SJCRH30 (cell line): Measurements from ENCODE around the gene ZFAND3. TPM values are rescaled to one million over a fixed set of nuclear protein-coding genes. Genes with fewer than 3 reads are reported as not detected.

Experiments
- DNase-seq, 2 experiments: peaks; one replicate each; pipeline ENCODE4 v3.0.0-alpha.2; 2015 to 2020
- H3K27ac ChIP-seq: fragments of 250-450 bp; sonication (Bioruptor Pico); 2 replicates; pipeline ENCODE4 v1.5.1; 2020; ENCODE audit warnings: mild to moderate bottlenecking, moderate library complexity
- H3K27me3 ChIP-seq: fragments of 250-450 bp; sonication (Bioruptor Pico); 2 replicates; pipeline ENCODE4 v1.5.1; 2020; ENCODE audit warnings: mild to moderate bottlenecking, moderate library complexity
- H3K36me3 ChIP-seq: fragments of 250-450 bp; sonication (Bioruptor Pico); 2 replicates; pipeline ENCODE4 v1.5.1; 2020; ENCODE audit warnings: mild to moderate bottlenecking, moderate library complexity
- H3K4me1 ChIP-seq: fragments of 250-450 bp; sonication (Bioruptor Pico); 2 replicates; pipeline ENCODE4 v1.5.1; 2020; ENCODE audit warnings: mild to moderate bottlenecking, moderate library complexity
- H3K4me3 ChIP-seq: fragments of 250-450 bp; sonication (Bioruptor Pico); 2 replicates; pipeline ENCODE4 v1.5.1; 2020; ENCODE audit warnings: mild to moderate bottlenecking, moderate library complexity
- H3K9me3 ChIP-seq: fragments of 250-450 bp; sonication (Bioruptor Pico); replicated peaks from 2 replicates; pipeline ENCODE4 v1.5.1; 2020; ENCODE audit warnings: mild to moderate bottlenecking, moderate library complexity
- total RNA-seq: library from RNA; depleted of rRNA; stranded (reverse); fragments of >200 nt; shearing (Covaris generic); gene quantifications from 2 replicates; pipeline ENCODE4 v1.2.3, GENCODE V29; 2014

Gene ZFAND3
- total RNA-seq, 1 experiment from 2014 or later = 28.7 TPM

DNA sequence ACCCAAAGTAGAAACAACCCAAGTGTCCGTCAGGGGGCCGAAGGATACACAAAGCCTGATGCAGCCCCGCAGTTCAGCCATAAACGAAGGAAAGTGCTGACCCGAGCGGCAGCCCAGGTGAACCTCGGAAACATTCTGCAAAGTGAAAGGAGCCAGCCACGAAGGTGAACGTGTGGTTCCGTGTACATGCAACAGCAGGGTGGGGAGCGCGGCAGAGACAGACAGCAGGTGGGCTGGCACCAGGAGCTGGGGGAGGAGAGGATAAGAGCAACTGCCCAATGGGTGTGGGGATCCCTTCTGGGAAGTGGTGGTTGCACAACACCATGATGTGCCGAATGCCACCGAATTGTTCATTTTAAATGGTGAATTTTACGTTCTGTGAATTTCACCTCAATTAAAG, 341.8 kb downstream of the ZFAND3 start:
- Histone ChIP-seq H3K27me3 (no peaks in the 10 kb centered on the region), H3K27ac (no peak overlapping the region), H3K4me3 (no peak overlapping the region), H3K9me3 (no peaks in the 10 kb centered on the region), H3K36me3 (peaks cover 3% of the 10 kb centered on the region; the same call in 1 of the 2 replicates), H3K4me1 (no peaks in the 10 kb centered on the region)
- DNase-seq = no peak

DNA sequence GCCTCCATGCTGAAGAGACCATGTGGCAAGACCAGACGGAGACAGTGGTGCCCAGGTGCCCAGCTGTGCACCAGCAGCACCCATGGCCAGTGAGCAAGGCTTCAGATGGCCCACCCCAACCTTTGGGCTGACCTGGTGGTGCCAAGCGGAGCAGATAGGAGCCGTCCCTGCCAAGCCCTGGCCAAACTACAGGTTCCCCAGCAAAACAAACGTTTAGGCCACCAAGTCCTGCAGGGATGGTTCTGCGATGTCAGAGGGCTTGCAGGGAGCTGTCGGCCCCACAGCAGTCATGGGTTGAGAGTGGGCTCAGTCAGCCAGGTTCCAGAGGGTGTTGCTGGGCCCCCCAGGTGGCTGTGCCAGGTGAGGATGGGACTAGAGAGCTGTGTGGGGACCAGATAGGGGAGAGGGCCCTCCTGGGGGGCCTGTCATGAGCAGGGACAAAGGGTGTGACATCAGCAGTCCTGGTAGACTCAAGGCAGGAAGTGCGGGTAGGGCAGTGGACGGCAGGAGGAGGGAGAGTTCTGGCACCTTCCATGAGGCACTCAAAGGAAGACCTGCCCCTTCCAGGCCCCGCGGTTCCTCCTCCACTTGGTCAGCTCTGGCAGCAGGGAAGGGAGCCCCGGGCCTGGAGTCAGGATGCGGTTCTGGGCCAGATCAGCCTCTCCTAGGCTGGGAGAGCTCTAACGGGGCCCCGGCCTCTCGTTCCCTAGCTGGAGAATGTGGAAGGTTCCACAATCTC, 342.4 kb downstream of the ZFAND3 start:
- Histone ChIP-seq H3K9me3 (no peaks in the 10 kb centered on the region), H3K27me3 (no peaks in the 10 kb centered on the region), H3K36me3 (peaks cover 2% of the 10 kb centered on the region; the same call in 1 of the 2 replicates), H3K4me3 (no peak overlapping the region), H3K4me1 (no peaks in the 10 kb centered on the region), H3K27ac (no peak overlapping the region)
- no peak for DNase-seq

DNA sequence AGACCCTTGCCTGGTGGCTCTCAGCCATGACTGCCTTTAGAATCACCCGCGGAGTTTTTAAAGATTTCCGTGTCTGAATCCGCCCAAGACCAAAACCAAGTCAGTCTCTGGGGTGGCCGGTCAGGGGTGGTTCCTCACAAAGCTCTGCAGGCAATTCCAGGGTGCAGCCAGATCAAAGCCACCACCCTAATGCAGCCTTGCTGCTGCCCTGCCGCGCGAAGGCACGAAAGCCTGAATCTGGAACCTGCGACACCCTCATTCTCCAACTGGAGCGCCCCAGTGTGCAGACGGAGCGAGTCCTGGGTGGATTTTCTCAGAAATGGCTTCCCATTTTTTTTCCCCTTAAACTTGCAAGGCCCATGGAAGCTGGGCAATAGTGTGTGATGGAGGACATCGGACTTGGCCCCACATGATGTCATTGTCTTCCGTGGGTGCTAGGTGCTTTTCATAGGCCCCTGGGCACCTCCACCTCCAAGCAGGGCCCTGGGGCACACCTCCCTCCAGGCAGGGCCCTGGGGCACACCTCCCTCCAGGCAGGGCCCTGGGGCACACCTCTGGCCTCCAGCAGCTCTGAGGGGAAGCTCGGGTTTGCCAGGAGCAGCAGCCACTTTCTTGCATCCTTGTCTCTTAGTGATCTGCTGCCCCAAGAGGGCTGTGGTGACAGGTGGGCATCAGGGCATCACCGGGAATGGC, 343.1 kb downstream of the ZFAND3 start:
- Histone ChIP-seq H3K4me1 (no peaks in the 10 kb centered on the region), H3K36me3 (no peaks in the 10 kb centered on the region; the same call in 1 of the 2 replicates), H3K4me3 (no peak overlapping the region), H3K27ac (no peak overlapping the region), H3K27me3 (no peaks in the 10 kb centered on the region), H3K9me3 (no peaks in the 10 kb centered on the region)
- DNase-seq = no peak

DNA sequence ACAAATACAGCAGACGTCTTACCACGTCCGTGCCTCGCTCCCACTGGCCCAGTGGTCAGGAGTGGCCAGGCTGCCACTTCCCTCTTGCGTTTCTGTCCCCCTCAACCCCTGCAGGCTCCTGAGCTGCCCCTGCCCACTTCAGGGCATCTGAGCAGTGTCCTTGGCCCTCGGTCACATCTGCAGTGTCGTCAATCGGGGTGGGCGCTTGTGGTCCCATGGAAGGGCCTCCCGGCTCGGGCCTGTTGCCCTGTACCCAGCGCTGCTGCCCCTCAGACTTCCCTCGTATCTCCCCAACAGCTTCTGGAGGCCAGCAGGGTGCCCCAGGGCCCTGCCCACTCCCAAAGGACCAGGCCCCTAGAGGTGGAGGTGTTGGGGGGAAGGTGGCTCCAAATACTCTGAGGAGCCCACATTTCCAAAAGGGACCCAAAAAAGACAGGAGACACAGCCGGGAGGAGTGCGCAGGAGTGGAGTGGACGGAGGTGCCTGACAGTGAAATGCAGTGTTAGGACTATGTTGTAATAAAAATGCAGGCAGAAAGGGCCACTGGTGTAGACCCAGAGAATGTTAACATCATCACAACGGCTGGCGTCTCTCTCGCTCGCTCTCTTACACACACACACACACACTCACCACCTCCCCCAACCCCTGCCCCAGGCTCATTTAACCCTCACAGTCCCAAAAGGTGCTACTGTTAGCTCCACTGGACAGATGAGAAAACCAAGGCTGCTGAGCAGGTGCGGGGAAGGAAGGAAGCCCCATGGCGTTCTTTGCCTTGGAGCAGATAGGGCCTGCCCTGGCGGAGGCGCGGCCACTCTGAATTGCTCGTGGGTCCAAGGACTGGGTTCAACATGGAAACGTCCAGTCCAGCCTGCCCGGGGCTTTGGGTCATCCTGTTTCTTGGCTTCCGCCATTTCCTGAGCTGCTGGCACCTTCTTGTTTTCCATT, 343.9 kb downstream of the ZFAND3 start:
- Histone ChIP-seq H3K36me3 (no peaks in the 10 kb centered on the region; the same call in 1 of the 2 replicates), H3K27me3 (no peaks in the 10 kb centered on the region)
- DNase-seq = no peak

DNA sequence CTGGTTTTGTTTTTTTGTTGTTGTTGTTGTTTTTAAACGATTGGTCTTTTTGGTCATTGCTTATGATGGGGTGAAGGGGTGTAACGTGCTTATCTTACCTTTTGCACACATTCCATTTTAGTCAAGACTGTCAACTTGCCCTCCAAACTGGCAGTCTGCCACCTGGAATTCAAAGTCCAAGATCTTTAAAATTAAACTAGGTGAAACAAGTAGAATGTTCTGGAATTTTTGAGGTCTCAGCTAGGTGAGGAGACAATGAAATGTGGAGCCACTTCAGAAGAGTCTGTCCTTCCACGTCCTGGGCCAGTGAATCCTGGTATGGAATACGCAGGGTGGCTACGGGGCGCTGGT, 344.6 kb downstream of the ZFAND3 start:
- Histone ChIP-seq H3K9me3 (no peaks in the 10 kb centered on the region), H3K27me3 (no peaks in the 10 kb centered on the region), H3K27ac (no peak overlapping the region), H3K4me1 (no peaks in the 10 kb centered on the region), H3K36me3 (no peaks in the 10 kb centered on the region; the same call in 1 of the 2 replicates), H3K4me3 (no peak overlapping the region)
- no peak for DNase-seq

More for the DNA sequence above, 343.9 kb downstream of the ZFAND3 start:
- H3K27ac ChIP-seq = no peak overlapping the region
- H3K4me3 ChIP-seq = no peak overlapping the region
- H3K4me1 ChIP-seq = no peaks in the 10 kb centered on the region
- no peaks in the 10 kb centered on the region for H3K9me3 ChIP-seq

DNA sequence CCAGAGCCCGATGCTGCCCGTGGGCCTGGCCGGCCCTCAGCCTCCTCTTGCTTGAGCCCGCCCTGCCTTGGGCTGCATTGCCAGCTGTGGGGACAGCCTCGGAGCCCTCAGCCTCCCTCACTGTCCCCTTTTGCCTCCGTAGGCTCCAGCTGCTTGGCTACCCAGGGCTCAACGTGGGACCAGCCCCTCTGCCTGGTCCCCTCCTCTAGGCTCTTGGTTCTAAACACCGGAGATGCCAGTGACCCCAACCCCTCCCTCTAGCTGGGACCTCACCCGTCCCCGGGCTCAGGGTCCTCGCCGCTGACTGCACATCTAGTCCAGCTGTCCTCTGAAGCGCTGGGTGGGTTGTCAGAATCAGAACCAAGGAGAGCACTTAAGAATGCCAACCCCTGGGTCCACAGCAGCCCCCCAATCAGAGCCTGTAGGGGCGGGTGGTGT, 345.2 kb downstream of the ZFAND3 start:
- Histone ChIP-seq H3K9me3 (no peaks in the 10 kb centered on the region), H3K27ac (no peak overlapping the region), H3K4me1 (no peaks in the 10 kb centered on the region), H3K4me3 (no peak overlapping the region), H3K36me3 (no peaks in the 10 kb centered on the region; the same call in 1 of the 2 replicates), H3K27me3 (no peaks in the 10 kb centered on the region)
- no peak for DNase-seq

DNA sequence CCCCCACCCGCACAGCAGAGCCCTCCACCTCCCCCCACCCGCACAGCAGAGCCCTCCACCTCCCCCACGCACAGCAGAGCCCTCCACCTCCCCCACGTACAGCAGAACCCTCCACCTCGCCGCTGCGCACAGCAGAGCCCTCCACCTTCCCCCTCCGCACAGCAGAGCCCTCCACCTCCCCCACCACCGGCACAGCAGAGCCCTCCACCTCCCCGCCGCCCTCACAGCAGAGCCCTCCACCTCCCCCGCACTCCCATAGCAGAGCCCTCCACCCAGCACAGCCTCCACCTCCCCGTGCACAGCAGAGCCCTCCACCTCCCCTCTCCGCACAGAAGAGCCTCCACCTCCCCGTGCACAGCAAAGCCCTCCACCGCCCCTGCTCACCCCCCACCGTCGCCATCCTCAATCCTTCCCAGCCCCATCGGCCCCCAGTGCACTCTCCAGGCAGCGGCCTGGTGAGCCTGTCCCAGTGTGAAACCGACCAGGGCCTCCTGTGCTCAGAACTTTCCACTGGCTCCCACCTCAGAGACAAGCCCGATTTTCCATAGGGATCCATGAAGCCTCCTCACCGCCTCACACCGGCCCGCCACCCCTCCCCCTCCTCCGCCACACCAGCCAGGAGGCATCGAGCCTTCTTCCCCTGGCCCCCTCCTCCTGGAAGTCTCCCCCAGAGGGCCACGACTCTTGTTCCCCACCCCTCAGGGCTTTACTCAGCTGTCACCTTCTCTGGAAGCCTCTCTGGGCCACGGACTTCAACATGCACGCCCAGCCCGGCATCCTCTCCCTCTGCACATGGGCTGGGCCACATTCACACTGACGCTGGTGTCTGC, 347.1 kb downstream of the ZFAND3 start:
- no peaks in the 10 kb centered on the region for H3K9me3 ChIP-seq
- H3K4me3 ChIP-seq = no peak overlapping the region
- H3K27ac ChIP-seq = no peak overlapping the region
- DNase-seq = no peak
- no peaks in the 10 kb centered on the region for H3K27me3 ChIP-seq
- H3K4me1 ChIP-seq = peaks cover 7% of the 10 kb centered on the region; the same call in 1 of the 2 replicates
- no peaks in the 10 kb centered on the region for H3K36me3 ChIP-seq

DNA sequence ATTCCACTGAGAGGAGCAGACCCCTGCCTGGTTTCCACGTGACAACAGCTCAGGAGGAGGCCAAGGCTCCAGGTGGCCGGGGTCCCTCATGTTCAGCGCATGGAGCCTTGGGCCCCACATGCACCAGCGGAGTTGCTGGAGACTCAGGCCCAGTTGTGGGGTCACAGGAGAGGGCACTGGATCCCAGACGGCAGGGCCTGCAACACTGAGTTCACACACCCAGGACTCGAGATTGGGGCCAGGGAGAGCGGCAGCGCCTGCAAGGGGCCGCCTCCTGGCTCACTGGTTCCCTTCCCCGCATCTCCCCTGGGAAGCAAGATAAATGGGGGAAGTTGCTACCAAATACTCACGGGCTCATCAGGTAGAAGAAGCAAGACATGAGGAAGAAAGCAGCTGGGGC, 348.1 kb downstream of the ZFAND3 start:
- H3K27ac ChIP-seq = no peak overlapping the region
- no peaks in the 10 kb centered on the region for H3K27me3 ChIP-seq
- no peak for DNase-seq
- peaks cover 7% of the 10 kb centered on the region; the same call in 1 of the 2 replicates for H3K4me1 ChIP-seq
- H3K36me3 ChIP-seq = no peaks in the 10 kb centered on the region
- H3K4me3 ChIP-seq = no peak overlapping the region
- no peaks in the 10 kb centered on the region for H3K9me3 ChIP-seq

DNA sequence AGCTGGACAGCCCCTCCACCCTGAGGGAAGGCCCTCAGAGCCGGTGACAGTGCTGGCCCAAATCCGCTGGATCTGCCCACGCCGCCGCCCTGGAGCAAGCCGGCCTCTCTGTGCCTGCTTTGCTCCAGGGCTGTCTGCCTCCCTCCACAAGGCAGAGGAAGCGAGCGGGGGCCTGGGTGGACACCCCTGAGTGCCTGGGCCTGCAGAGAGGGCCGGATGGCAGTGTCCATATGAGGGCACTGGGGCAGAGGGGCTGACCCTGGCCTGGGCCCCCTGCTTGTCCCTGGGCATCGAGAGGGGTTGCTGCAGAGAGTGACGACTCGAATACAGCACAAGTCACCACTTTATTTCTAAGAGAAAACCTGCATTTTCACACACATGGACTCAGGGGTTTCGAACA, 348.6 kb downstream of the ZFAND3 start:
- Histone ChIP-seq H3K27me3 (no peaks in the 10 kb centered on the region), H3K27ac (no peak overlapping the region), H3K4me1 (peaks cover 7% of the 10 kb centered on the region; the same call in 1 of the 2 replicates), H3K4me3 (no peak overlapping the region), H3K9me3 (no peaks in the 10 kb centered on the region), H3K36me3 (no peaks in the 10 kb centered on the region)
- DNase-seq = no peak

DNA sequence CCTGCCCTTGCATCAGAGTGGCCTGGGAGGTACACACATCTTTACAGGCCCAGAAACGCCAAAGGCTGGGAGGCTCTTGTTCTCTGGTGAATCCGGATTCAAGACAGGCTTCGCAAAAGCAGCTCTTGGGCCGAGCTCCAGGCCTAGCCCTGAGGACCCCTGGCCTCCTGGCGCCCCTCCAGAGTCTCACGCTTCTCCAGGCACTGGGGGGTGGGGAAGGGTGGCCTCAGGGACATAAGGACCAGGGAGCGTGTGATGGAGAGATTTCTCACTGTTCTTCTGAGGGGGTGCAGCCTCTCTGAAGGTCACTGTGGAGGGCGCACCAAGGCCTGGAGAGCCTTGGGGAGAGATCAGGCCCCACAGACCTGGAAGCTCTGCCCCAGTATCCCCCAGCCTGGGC, 349.2 kb downstream of the ZFAND3 start:
- no peaks in the 10 kb centered on the region for H3K9me3 ChIP-seq
- DNase-seq = no peak
- H3K4me1 ChIP-seq = peaks cover 7% of the 10 kb centered on the region; the same call in 1 of the 2 replicates
- H3K27me3 ChIP-seq = no peaks in the 10 kb centered on the region
- H3K36me3 ChIP-seq = no peaks in the 10 kb centered on the region
- H3K27ac ChIP-seq = no peak overlapping the region
- no peak overlapping the region for H3K4me3 ChIP-seq

DNA sequence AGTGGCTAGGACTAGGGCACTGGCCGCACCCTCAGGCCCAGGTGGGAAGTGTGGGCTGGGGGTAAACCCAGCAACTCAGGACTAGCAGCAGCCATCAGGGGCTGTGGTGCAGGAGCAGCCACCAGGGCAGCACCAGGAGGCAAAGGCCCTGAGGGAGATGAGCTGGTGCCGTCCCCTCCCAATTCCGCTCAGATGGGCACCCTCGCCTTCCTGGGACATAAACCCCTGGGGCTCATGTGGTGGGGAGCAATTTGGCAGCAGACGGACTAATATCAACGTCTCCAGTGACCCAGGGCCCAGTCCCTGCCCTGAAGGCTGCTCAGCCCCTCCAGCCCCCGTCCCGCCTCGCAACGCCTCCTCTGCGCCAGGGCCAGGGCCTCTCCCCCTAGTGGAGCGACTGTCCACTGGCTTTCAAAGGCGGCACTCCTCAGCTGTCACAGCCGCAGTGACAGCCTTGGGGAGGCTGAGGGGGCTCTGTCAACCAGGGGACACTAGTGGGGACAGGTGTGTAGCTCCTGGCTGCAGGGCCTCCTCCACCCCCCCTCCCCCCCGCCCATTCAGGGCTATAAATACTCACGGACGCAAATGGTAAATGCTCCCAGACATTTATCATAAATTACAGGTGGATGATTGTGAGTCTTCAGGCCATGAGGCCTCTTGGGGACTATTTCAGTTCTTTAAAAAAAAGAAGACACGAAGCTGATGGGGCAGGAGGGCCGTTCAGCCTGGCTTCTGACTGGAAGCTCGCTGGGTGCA, 349.9 kb downstream of the ZFAND3 start:
- Histone ChIP-seq H3K36me3 (no peaks in the 10 kb centered on the region), H3K27ac (no peak overlapping the region), H3K4me3 (no peak overlapping the region), H3K9me3 (no peaks in the 10 kb centered on the region), H3K4me1 (peaks cover 7% of the 10 kb centered on the region; the same call in 1 of the 2 replicates), H3K27me3 (no peaks in the 10 kb centered on the region)
- peak; percentile 46 to 58 for DNase-seq

DNA sequence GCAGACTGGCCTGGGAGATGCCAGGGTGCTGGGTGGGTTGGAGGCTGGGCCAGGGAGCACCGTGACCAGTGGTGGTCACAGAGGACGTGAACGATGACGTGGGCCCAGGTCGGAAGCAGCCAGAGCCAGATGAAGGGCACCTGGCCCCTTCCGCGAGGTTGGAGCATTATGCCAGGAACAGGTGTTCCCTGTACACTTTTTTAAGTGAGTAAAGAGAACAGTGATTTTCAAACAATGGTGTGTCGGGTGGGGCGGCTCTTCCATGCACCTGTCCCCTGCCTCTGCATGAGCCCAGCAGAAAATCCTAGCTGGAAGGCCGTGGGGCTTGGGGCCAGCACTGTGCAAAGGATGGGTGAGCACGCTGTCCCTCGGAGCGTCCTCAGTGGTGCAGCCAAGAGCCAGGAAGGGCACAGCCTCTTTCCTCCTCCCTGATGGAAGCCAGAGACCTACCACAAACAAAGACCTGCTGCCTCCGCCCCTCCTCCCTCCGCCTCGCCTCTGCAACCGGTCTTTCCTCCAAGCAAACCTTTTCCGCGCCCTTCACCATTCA, 350.5 kb downstream of the ZFAND3 start:
- peaks cover 7% of the 10 kb centered on the region; the same call in 1 of the 2 replicates for H3K4me1 ChIP-seq
- H3K27me3 ChIP-seq = no peaks in the 10 kb centered on the region
- H3K9me3 ChIP-seq = no peaks in the 10 kb centered on the region
- no peaks in the 10 kb centered on the region for H3K36me3 ChIP-seq
- H3K4me3 ChIP-seq = no peak overlapping the region
- H3K27ac ChIP-seq = no peak overlapping the region
- peak; percentile 27 to 56 for DNase-seq

DNA sequence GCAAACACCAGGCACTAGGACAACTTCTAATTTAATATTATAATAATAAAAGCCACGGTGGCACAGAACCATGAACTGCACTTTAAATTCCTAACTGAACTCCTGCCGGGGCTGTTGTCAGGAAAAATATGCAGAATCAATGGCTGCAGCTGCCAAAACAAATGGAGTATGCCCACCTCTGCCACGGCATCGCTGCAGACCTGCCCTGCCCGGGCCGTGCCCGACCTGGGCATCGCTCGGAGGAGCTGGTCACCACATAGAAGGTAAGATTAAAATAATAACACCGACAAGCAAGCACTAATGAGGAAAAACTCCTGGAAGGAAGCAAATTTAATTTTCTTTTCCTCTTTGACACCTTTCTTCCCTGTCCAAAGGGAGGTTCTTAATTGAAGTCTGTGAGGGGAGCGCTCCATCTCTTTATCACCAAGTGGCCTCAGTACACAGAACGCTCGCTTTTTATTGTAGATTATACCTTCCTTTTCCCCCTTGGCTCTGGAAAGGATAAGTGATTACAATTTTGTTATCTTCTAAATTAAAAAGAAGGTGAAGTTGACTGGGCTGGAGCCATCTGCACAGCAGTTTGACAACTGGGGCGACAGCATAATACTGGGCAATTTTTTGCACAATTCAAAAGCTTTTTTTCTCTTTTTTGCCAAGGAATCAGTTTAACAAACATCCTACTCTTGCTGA, 351.3 kb downstream of the ZFAND3 start:
- Histone ChIP-seq H3K9me3 (no peaks in the 10 kb centered on the region), H3K27ac (no peak overlapping the region), H3K4me3 (no peak overlapping the region), H3K36me3 (no peaks in the 10 kb centered on the region), H3K27me3 (no peaks in the 10 kb centered on the region), H3K4me1 (peaks cover 7% of the 10 kb centered on the region; the same call in 1 of the 2 replicates)
- DNase-seq = no peak
